ENCODE results near the gene EIF4E3.

DNA sequence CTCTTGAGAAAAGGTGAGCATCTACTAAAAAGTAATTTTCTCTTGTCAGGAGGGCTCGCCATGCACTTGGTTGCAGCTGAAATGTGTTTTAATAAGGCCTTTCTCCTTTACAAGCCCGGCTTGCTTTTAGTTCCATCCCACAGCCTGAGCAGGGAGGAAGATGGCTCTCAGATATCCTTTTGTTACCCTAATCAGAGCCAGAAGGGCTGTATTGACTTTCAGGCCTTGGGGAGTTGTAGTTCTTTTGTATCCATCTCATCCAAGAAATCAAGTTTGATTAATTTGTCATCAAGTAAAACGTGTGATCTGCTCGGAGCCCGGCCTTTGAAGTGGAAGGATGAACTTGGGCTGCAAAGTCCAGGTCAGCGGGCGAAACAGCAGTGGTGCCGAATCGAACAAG lies 52.9 kb downstream of the EIF4E3 start:
- TF ChIP-seq ZC3H10 (CRISPR knock-in tag; IDR thresholded peaks at IDR 0.05) = no peak
- no peak for TF ChIP-seq POU6F1 (CRISPR knock-in tag; IDR thresholded peaks at IDR 0.05; ENCODE audit: borderline replicate concordance, low read depth)
